ENCODE data around the gene ANG. TPM values are rescaled to one million over a fixed set of nuclear protein-coding genes. Genes with fewer than 3 reads are reported as not detected.

ANG gene
- total RNA-seq, 2 donors from 2014 or later, result 13.5 to 15.7 TPM

DNA sequence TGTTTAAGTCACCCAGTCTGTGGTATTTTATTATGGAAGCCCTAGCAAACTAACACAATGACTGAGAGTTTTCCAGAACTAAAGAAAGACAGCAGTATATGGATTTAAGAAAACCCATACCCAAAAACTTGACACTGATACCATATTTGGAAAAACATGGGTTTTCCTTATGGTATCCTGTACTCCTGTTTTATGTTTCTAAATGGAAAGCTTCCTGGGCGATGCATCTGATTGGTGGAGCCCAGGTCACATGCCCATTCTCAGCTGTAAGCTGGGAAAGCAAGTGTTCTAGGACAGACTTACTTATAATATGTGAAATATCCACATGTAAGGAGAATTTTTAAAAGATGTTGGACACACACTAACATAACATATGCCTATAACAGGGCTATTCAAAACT is 8.7 kb upstream of the ANG start:
- TF ChIP-seq, protein P1, sequence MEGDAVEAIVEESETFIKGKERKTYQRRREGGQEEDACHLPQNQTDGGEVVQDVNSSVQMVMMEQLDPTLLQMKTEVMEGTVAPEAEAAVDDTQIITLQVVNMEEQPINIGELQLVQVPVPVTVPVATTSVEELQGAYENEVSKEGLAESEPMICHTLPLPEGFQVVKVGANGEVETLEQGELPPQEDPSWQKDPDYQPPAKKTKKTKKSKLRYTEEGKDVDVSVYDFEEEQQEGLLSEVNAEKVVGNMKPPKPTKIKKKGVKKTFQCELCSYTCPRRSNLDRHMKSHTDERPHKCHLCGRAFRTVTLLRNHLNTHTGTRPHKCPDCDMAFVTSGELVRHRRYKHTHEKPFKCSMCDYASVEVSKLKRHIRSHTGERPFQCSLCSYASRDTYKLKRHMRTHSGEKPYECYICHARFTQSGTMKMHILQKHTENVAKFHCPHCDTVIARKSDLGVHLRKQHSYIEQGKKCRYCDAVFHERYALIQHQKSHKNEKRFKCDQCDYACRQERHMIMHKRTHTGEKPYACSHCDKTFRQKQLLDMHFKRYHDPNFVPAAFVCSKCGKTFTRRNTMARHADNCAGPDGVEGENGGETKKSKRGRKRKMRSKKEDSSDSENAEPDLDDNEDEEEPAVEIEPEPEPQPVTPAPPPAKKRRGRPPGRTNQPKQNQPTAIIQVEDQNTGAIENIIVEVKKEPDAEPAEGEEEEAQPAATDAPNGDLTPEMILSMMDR (IDR thresholded peaks at IDR 0.05), result no peak
- Histone ChIP-seq H3K4me1 (ENCODE audit: control insufficient read depth in 1 of 2, low read depth in 2 of 2) (peaks cover 6 to 11% of the 10 kb centered on the region in 2 donors), H3K9me3 (no peaks in the 10 kb centered on the region), H3K36me3 (no peaks in the 10 kb centered on the region), H3K4me3 (no peak overlapping the region), H3K27ac (no peak overlapping the region), H3K27me3 (replicated peaks; ENCODE audit: insufficient read depth) (no peaks in the 10 kb centered on the region)
- DNase-seq (ENCODE audit: low spot score) (no peak), ATAC-seq (ENCODE audit: insufficient number of reproducible peaks, low FRiP score, low read depth) (no peak)

DNA sequence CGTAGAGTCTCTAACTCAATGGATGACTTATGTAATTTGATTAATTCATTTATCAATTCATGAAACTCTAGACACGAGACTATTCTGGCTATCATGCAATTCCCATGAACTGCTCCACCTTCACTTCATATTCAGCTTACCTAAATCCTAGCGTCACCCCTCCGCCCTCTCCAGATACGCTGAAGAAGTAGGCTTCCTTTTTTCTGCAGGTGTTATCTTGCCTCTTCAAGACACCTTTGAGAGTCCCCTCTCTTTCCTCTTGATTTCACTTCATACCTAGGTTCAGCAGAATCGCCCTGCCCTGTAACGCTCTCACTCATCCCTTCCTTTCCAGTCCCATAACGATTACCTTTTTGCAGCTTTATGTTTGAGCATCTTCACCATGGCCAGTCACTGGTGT is 8.2 kb upstream of the ANG start:
- Histone ChIP-seq H3K4me1 (ENCODE audit: control insufficient read depth in 1 of 2, low read depth in 2 of 2) (peaks cover 8 to 15% of the 10 kb centered on the region in 2 donors), H3K27me3 (replicated peaks; ENCODE audit: insufficient read depth) (no peaks in the 10 kb centered on the region), H3K27ac (peak overlapping the region in 1 of 2 donors; percentile 98), H3K36me3 (no peaks in the 10 kb centered on the region), H3K4me3 (peak overlapping the region; percentile 86), H3K9me3 (no peaks in the 10 kb centered on the region)
- TF ChIP-seq, protein P1 (IDR thresholded peaks at IDR 0.05), result no peak
- DNase-seq (ENCODE audit: low spot score), result no peak
- ATAC-seq (ENCODE audit: insufficient number of reproducible peaks, low FRiP score, low read depth), result no peak

GRCh38 chr14:20680843-20681347 is 7.7 kb upstream of the ANG start:
- Histone ChIP-seq H3K9me3 (no peaks in the 10 kb centered on the region), H3K27ac (peak overlapping the region; percentile 98 to 100), H3K36me3 (no peaks in the 10 kb centered on the region), H3K4me1 (ENCODE audit: control insufficient read depth in 1 of 2, low read depth in 2 of 2) (peaks cover 11 to 21% of the 10 kb centered on the region in 2 donors), H3K27me3 (replicated peaks; ENCODE audit: insufficient read depth) (no peaks in the 10 kb centered on the region), H3K4me3 (peak overlapping the region; percentile 86)
- TF ChIP-seq, protein P1 (IDR thresholded peaks at IDR 0.05), result no peak
- ATAC-seq (ENCODE audit: insufficient number of reproducible peaks, low FRiP score, low read depth) (no peak), DNase-seq (ENCODE audit: low spot score) (peak; percentile 20)

DNA sequence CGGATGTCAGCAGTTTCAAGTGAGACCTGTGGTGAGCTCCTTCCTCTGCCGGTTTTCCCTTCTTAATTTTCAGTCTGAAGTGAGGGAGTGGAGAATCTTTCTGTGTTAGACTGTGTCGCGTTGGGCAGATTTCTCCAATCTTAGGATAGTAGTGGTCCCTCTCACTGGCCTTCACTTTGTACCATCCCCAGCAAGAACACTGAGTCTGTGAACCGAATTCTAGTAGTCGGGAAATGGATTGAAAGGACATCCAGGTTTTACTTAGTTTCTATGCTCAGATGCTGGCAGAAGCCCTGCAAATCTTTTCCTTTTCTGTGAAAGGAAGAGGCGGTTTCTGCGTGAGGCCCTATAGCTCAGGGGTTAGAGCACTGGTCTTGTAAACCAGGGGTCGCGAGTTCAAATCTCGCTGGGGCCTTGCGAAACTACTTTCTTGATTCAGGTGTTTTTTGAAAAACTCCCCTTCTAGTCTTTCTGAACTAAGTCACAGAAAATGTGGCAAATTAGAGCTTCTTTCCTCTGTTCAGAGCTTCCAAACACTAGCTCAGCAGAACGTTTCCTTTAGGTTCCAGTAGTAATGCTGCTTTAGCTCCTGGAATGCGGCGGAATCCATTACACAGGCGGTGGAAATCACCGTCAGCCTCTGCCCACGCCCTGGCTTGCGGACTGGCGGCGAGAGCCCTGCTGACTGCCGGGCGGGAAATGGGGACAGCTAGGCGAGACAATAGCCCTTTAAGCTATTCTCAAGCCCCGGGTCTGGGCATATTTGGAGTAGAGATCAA is 7.0 kb upstream of the ANG start:
- DNase-seq (ENCODE audit: low spot score) (peak; percentile 47), ATAC-seq (ENCODE audit: insufficient number of reproducible peaks, low FRiP score, low read depth) (peak; percentile 56)
- no peaks in the 10 kb centered on the region for H3K36me3 ChIP-seq

DNA sequence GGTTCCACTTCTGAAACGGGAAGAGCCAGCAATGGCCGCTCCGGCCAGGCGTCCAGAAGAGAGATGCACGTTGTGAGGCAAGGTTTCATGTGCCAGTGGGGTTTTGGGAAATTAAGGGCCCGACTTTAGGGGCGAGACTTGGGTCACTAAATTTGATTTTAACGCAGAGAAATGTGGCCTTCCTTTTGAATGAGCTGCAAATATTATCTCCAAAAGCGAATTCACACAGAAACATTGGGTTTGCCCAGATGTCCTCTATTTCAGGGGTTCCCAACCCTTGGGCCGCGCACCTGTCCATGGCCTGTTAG is 6.5 kb upstream of the ANG start:
- H3K4me3 ChIP-seq, result peak overlapping the region; percentile 86
- peaks cover 16 to 32% of the 10 kb centered on the region in 2 donors for H3K4me1 ChIP-seq (ENCODE audit: control insufficient read depth in 1 of 2, low read depth in 2 of 2)
- H3K9me3 ChIP-seq, result no peaks in the 10 kb centered on the region
- ATAC-seq (ENCODE audit: insufficient number of reproducible peaks, low FRiP score, low read depth) (no peak), DNase-seq (ENCODE audit: low spot score) (no peak)
- TF ChIP-seq, protein P1 (IDR thresholded peaks at IDR 0.05), result no peak
- H3K27me3 ChIP-seq (replicated peaks; ENCODE audit: insufficient read depth), result no peaks in the 10 kb centered on the region
- H3K27ac ChIP-seq, result peak overlapping the region; percentile 98 to 100
- H3K36me3 ChIP-seq, result no peaks in the 10 kb centered on the region

More for the DNA sequence above, 7.0 kb upstream of the ANG start:
- Histone ChIP-seq H3K4me3 (peak overlapping the region; percentile 86), H3K27me3 (replicated peaks; ENCODE audit: insufficient read depth) (no peaks in the 10 kb centered on the region), H3K4me1 (ENCODE audit: control insufficient read depth in 1 of 2, low read depth in 2 of 2) (peaks cover 11 to 27% of the 10 kb centered on the region in 2 donors), H3K9me3 (no peaks in the 10 kb centered on the region), H3K27ac (peak overlapping the region; percentile 98 to 100)
- TF ChIP-seq, protein P1 (IDR thresholded peaks at IDR 0.05), result no peak

All from thoracic aorta (tissue), 2 donors.